SIG-M5 (cell line): Measurements from ENCODE around the gene INPP5F.
A peak's percentile ranks its signal among the peaks of the same experiment; 100 is the strongest.
"Not testable (repeated sequence)": the region's sequence is repeated elsewhere in the genome, so short reads cannot be mapped to it uniquely, and the experiment has no call there.

ENCODE experiments used
- DNase-seq: peaks from one replicate; lab custom pipeline; 2025; lab: John Stamatoyannopoulos, UW

INPP5F gene

GRCh38 chr10:119778776-119779445 lies 53.1 kb downstream of the INPP5F start:
- DNase-seq = no peak

- DNase-seq = no peak
These were observed 55.1 kb downstream of the INPP5F start for GRCh38 chr10:119780879-119781480.

- no peak for DNase-seq
These were observed 55.6 kb downstream of the INPP5F start for GRCh38 chr10:119781498-119781897.

GRCh38 chr10:119782981-119783664 lies 57.3 kb downstream of the INPP5F start:
- no peak for DNase-seq

- no peak for DNase-seq
These were observed 57.8 kb downstream of the INPP5F start for GRCh38 chr10:119783665-119784027.

GRCh38 chr10:119784340-119785067 lies 58.7 kb downstream of the INPP5F start:
- peak; percentile 69 for DNase-seq

- DNase-seq = peak; percentile 89
These were observed 60.4 kb downstream of the INPP5F start for GRCh38 chr10:119786117-119786769.

GRCh38 chr10:119795101-119795500 lies 69.3 kb downstream of the INPP5F start:
- DNase-seq = not testable (repeated sequence)

- no peak for DNase-seq
These were observed 70.2 kb downstream of the INPP5F start for GRCh38 chr10:119796039-119796438.

- DNase-seq = no peak
These were observed 75.3 kb downstream of the INPP5F start for GRCh38 chr10:119801176-119801575.

GRCh38 chr10:119801998-119802538 lies 76.2 kb downstream of the INPP5F start:
- no peak for DNase-seq

GRCh38 chr10:119803264-119803663 lies 77.4 kb downstream of the INPP5F start:
- DNase-seq = no peak

- no peak for DNase-seq
These were observed 79.9 kb downstream of the INPP5F start for GRCh38 chr10:119805702-119806230.

- no peak for DNase-seq
These were observed 80.7 kb downstream of the INPP5F start for GRCh38 chr10:119806334-119807130.

- DNase-seq = no peak
These were observed 82.3 kb downstream of the INPP5F start for GRCh38 chr10:119807960-119808697.

GRCh38 chr10:119811122-119811521 lies 85.3 kb downstream of the INPP5F start:
- DNase-seq = no peak

GRCh38 chr10:119812684-119813083 lies 86.8 kb downstream of the INPP5F start:
- no peak for DNase-seq

- DNase-seq = no peak
These were observed 89.8 kb downstream of the INPP5F start for GRCh38 chr10:119815671-119816070.

- DNase-seq = no peak
These were observed 92.4 kb downstream of the INPP5F start for GRCh38 chr10:119817991-119818888.
